HEK293 (cell line): ENCODE measurements around the gene CDCP2.

Source experiments
- ATF2 ChIP-seq: fragments of 450-650 bp; formaldehyde crosslinking; IDR thresholded peaks from 2 replicates; pipeline ENCODE4 v1.5.1; 2016; ENCODE audit warnings: missing biosample characterization, missing genetic modification characterization, low read depth
- BCL6B ChIP-seq: fragments of 450-650 bp; formaldehyde crosslinking; IDR thresholded peaks from 2 replicates; pipeline ENCODE4 v1.5.1; 2017; ENCODE audit warnings: missing biosample characterization, missing genetic modification characterization
- HOXD13 ChIP-seq: sonication (generic); formaldehyde crosslinking; IDR thresholded peaks from 2 replicates; pipeline ENCODE4 v1.8.0; 2022; ENCODE audit warnings: missing genetic modification reagents, borderline replicate concordance
- INSM2 ChIP-seq: fragments of 450-650 bp; formaldehyde crosslinking; IDR thresholded peaks from 2 replicates; pipeline ENCODE4 v1.5.1; 2016; ENCODE audit warnings: missing biosample characterization, missing genetic modification characterization
- RBAK ChIP-seq: fragments of 450-650 bp; formaldehyde crosslinking; IDR thresholded peaks from 2 replicates; pipeline ENCODE4 v1.5.1; 2016; ENCODE audit warnings: missing biosample characterization, missing genetic modification characterization
- SP3 ChIP-seq: fragments of 450-650 bp; formaldehyde crosslinking; IDR thresholded peaks from 2 replicates; pipeline ENCODE4 v1.5.1; 2016; ENCODE audit warnings: missing biosample characterization, missing genetic modification characterization
- WT1 ChIP-seq: fragments of 450-650 bp; formaldehyde crosslinking; IDR thresholded peaks from 2 replicates; pipeline ENCODE4 v1.5.1; 2016; ENCODE audit warnings: missing biosample characterization, missing genetic modification characterization
- ZBTB1 ChIP-seq: fragments of 450-650 bp; formaldehyde crosslinking; IDR thresholded peaks from 2 replicates; pipeline ENCODE4 v1.5.1; 2016; ENCODE audit warnings: missing biosample characterization, missing genetic modification characterization
- ZBTB26 ChIP-seq: fragments of 450-650 bp; formaldehyde crosslinking; optimal IDR thresholded peaks from 2 replicates; pipeline ENCODE3; 2016; ENCODE audit warnings: missing biosample characterization, mild to moderate bottlenecking, missing genetic modification characterization
- ZBTB44 ChIP-seq: fragments of 450-650 bp; IDR thresholded peaks from 2 replicates; pipeline ENCODE4 v1.5.1; 2018; ENCODE audit warnings: missing biosample characterization, mild to moderate bottlenecking, missing genetic modification characterization
- ZNF10 ChIP-seq: fragments of 450-650 bp; formaldehyde crosslinking; IDR thresholded peaks from 2 replicates; pipeline ENCODE4 v1.5.1; 2017; ENCODE audit warnings: missing biosample characterization, missing genetic modification characterization
- ZNF140 ChIP-seq: fragments of 450-650 bp; formaldehyde crosslinking; IDR thresholded peaks from 2 replicates; pipeline ENCODE4 v1.5.1; 2016; ENCODE audit warnings: missing biosample characterization, missing genetic modification characterization
- ZNF169 ChIP-seq: fragments of 450-650 bp; formaldehyde crosslinking; IDR thresholded peaks from 2 replicates; pipeline ENCODE4 v1.5.1; 2016; ENCODE audit warnings: missing biosample characterization, missing genetic modification characterization
- ZNF24 ChIP-seq: fragments of 450-650 bp; formaldehyde crosslinking; IDR thresholded peaks from 2 replicates; pipeline ENCODE4 v1.5.1; 2016; ENCODE audit warnings: missing biosample characterization, missing genetic modification characterization
- ZNF280D ChIP-seq: fragments of 450-650 bp; formaldehyde crosslinking; IDR thresholded peaks from 2 replicates; pipeline ENCODE4 v1.5.1; 2016; ENCODE audit warnings: missing biosample characterization, missing genetic modification characterization
- ZNF311 ChIP-seq: fragments of 450-650 bp; formaldehyde crosslinking; IDR thresholded peaks from 2 replicates; pipeline ENCODE4 v1.5.1; 2017; ENCODE audit warnings: missing biosample characterization, missing genetic modification characterization, borderline replicate concordance
- ZNF341 ChIP-seq: fragments of 450-650 bp; formaldehyde crosslinking; IDR thresholded peaks from 2 replicates; pipeline ENCODE4; 2016; ENCODE audit warnings: low read depth, missing biosample characterization, missing genetic modification characterization
- ZNF394 ChIP-seq: fragments of 450-650 bp; formaldehyde crosslinking; IDR thresholded peaks from 2 replicates; pipeline ENCODE4 v1.5.1; 2016; ENCODE audit warnings: missing biosample characterization, missing genetic modification characterization, mild to moderate bottlenecking, moderate library complexity, borderline replicate concordance
- ZNF510 ChIP-seq: fragments of 450-650 bp; formaldehyde crosslinking; IDR thresholded peaks from 2 replicates; pipeline ENCODE4 v1.5.1; 2018; ENCODE audit warnings: mild to moderate bottlenecking, missing genetic modification characterization, missing biosample characterization; ENCODE audit not compliant: insufficient replicate concordance
- ZNF571 ChIP-seq: fragments of 450-650 bp; formaldehyde crosslinking; IDR thresholded peaks from 2 replicates; pipeline ENCODE4 v1.5.0; 2017; ENCODE audit warnings: missing biosample characterization, missing genetic modification characterization
- ZNF580 ChIP-seq: fragments of 450-650 bp; formaldehyde crosslinking; IDR thresholded peaks from 2 replicates; pipeline ENCODE4 v1.5.1; 2016; ENCODE audit warnings: missing biosample characterization, missing genetic modification characterization
- ZNF621 ChIP-seq: fragments of 450-650 bp; formaldehyde crosslinking; IDR thresholded peaks from 2 replicates; pipeline ENCODE4 v1.5.1; 2017; ENCODE audit warnings: missing biosample characterization, missing genetic modification characterization
- ZNF664 ChIP-seq: fragments of 450-650 bp; formaldehyde crosslinking; IDR thresholded peaks from 2 replicates; pipeline ENCODE4 v1.5.1; 2016; ENCODE audit warnings: missing biosample characterization, missing genetic modification characterization
- ZNF704 ChIP-seq: fragments of 450-650 bp; formaldehyde crosslinking; IDR thresholded peaks from 2 replicates; pipeline ENCODE4 v1.5.1; 2016; ENCODE audit warnings: missing biosample characterization, missing genetic modification characterization
- ZNF707 ChIP-seq: fragments of 450-650 bp; formaldehyde crosslinking; IDR thresholded peaks from 2 replicates; pipeline ENCODE4 v1.5.1; 2016; ENCODE audit warnings: missing biosample characterization, missing genetic modification characterization
- ZNF785 ChIP-seq: fragments of 450-650 bp; formaldehyde crosslinking; IDR thresholded peaks from 2 replicates; pipeline ENCODE4 v1.5.1; 2016; ENCODE audit warnings: missing biosample characterization, missing genetic modification characterization
- ZNF843 ChIP-seq: fragments of 450-650 bp; formaldehyde crosslinking; IDR thresholded peaks from 2 replicates; pipeline ENCODE4 v1.5.1; 2016; ENCODE audit warnings: missing biosample characterization, missing genetic modification characterization
- ZSCAN23 ChIP-seq: fragments of 450-650 bp; formaldehyde crosslinking; IDR thresholded peaks from 2 replicates; pipeline ENCODE4 v1.5.1; 2016; ENCODE audit warnings: missing biosample characterization, missing genetic modification characterization

The CDCP2 gene

GRCh38 chr1:54199765-54200518, 47.1 kb upstream of the CDCP2 start, which contains the start of the genes CYB5RL and MRPL37 (continued):
- TF ChIP-seq ZNF704 (no peak), ZNF394 (tag by site-specific recombination) (no peak), ZNF10 (0 out of 2 replicates have a peak, but pooled peaks have one; percentile 33), ZNF571 (tag by site-specific recombination) (no peak), ZBTB1 (tag by site-specific recombination) (no peak), ZNF843 (tag by site-specific recombination) (no peak), INSM2 (tag by site-specific recombination) (no peak; the same call in 1 of the 2 replicates), ZNF785 (tag by site-specific recombination) (no peak), HOXD13 (CRISPR knock-in tag) (no peak), ATF2 (tag by site-specific recombination) (no peak), ZNF664 (tag by site-specific recombination) (no peak), WT1 (tag by site-specific recombination) (peak; percentile 4; the same call in 1 of the 2 replicates), ZNF311 (tag by site-specific recombination) (no peak), RBAK (no peak), ZNF580 (tag by site-specific recombination) (no peak), BCL6B (tag by site-specific recombination) (no peak), SP3 (peak; percentile 77), ZNF621 (tag by site-specific recombination) (no peak), ZNF341 (tag by site-specific recombination) (peak; percentile 72), ZBTB26 (peak; percentile 27), ZNF24 (tag by site-specific recombination) (0 out of 2 replicates have a peak, but pooled peaks have one; percentile 21), ZNF169 (tag by site-specific recombination) (no peak), ZBTB44 (tag by site-specific recombination) (no peak), ZNF707 (no peak), ZNF280D (no peak), ZNF140 (tag by site-specific recombination) (no peak), ZNF510 (tag by site-specific recombination) (no peak), ZSCAN23 (tag by site-specific recombination) (no peak)
